ENCODE results near the gene EPHB2. TPM values are rescaled to one million over a fixed set of nuclear protein-coding genes. Genes with fewer than 3 reads are reported as not detected.
A peak's percentile ranks its signal among the peaks of the same experiment; 100 is the strongest.

Gene EPHB2
- total RNA-seq, 1 experiment from 2014 or later = 18.5 TPM

- Mint-ChIP-seq H3K36me3 (no peaks in the 10 kb centered on the region), H3K4me3 (no peak overlapping the region), H3K9me3 (no peaks in the 10 kb centered on the region), H3K27ac (peak overlapping the region; percentile 7; the same call in 1 of the 2 replicates), H3K4me1 (peaks cover 16% of the 10 kb centered on the region), H3K27me3 (ENCODE audit: low read depth) (no peaks in the 10 kb centered on the region)
- DNase-seq (ENCODE audit: low spot score) = no peak
- ChIA-PET POLR2A (interaction anchor here (1.0 kb wide), 1 partner anchor 79 kb away, joined by 3 read pairs; no protein-coding TSS in a partner anchor), CTCF (interaction anchor here (2.2 kb wide), 1 partner anchor 25 kb away, joined by 12 read pairs; no protein-coding TSS in a partner anchor)
- no peak for ATAC-seq
- TF ChIP-seq ATF6 (CRISPR knock-in tag; IDR thresholded peaks at IDR 0.05) = no peak
- TF ChIP-seq OVOL2 (CRISPR knock-in tag; IDR thresholded peaks at IDR 0.05; ENCODE audit: borderline replicate concordance) = no peak
- no peak for TF ChIP-seq ZNF396 (CRISPR knock-in tag; IDR thresholded peaks at IDR 0.05; ENCODE audit: borderline replicate concordance)
- TF ChIP-seq JAZF1 (CRISPR knock-in tag; IDR thresholded peaks at IDR 0.05) = no peak
- TF ChIP-seq CREB1 (CRISPR knock-in tag; IDR thresholded peaks at IDR 0.05) = no peak
- TF ChIP-seq FOXK1 (CRISPR knock-in tag; IDR thresholded peaks at IDR 0.05) = no peak
- no peak for TF ChIP-seq TEAD1 (CRISPR knock-in tag; IDR thresholded peaks at IDR 0.05)
- no peak for TF ChIP-seq NR1H2 (CRISPR knock-in tag; IDR thresholded peaks at IDR 0.05)
- no peak for TF ChIP-seq SMAD4 (CRISPR knock-in tag; IDR thresholded peaks at IDR 0.05)
- no peak for TF ChIP-seq E2F5 (CRISPR knock-in tag; IDR thresholded peaks at IDR 0.05)
- no peak for TF ChIP-seq PRDM15 (CRISPR knock-in tag; IDR thresholded peaks at IDR 0.05)
- no peak for TF ChIP-seq ZNF138 (CRISPR knock-in tag; conservative IDR thresholded peaks at IDR 0.05)
- TF ChIP-seq AFF4 (CRISPR knock-in tag; IDR thresholded peaks at IDR 0.05; ENCODE audit: borderline replicate concordance) = no peak
- TF ChIP-seq ZNF671 (CRISPR knock-in tag; IDR thresholded peaks at IDR 0.05) = no peak
- no peak for TF ChIP-seq NR3C1 (CRISPR knock-in tag; conservative IDR thresholded peaks at IDR 0.05; ENCODE audit: low read depth)
- TF ChIP-seq ERG (CRISPR knock-in tag; IDR thresholded peaks at IDR 0.05) = no peak
- no peak for TF ChIP-seq ETV6 (CRISPR knock-in tag; IDR thresholded peaks at IDR 0.05)
Measured at GRCh38 chr1:22836850-22837249, 126.2 kb downstream of the EPHB2 start.
